ENCODE measurements around the gene BEAN1.
"Not testable (repeated sequence)": the region's sequence is repeated elsewhere in the genome, so short reads cannot be mapped to it uniquely, and the experiment has no call there.

BEAN1 gene

GRCh38 chr16:66508914-66509496 lies 81.9 kb downstream of the BEAN1 start:
- DNase-seq (no peak), ATAC-seq (no peak)

GRCh38 chr16:66509576-66509975 lies 82.5 kb downstream of the BEAN1 start:
- DNase-seq (no peak), ATAC-seq (no peak)

- DNase-seq: no peak
- no peak for ATAC-seq
These were observed 83.2 kb downstream of the BEAN1 start for GRCh38 chr16:66510298-66510697.

- DNase-seq (no peak), ATAC-seq (no peak)
These were observed 83.9 kb downstream of the BEAN1 start for GRCh38 chr16:66510711-66511601.

- DNase-seq (no peak), ATAC-seq (no peak)
These were observed 84.6 kb downstream of the BEAN1 start for GRCh38 chr16:66511602-66512271.

- ATAC-seq (no peak), DNase-seq (no peak)
These were observed 85.4 kb downstream of the BEAN1 start for GRCh38 chr16:66512272-66513110.

- DNase-seq (no peak), ATAC-seq (no peak)
These were observed 86.1 kb downstream of the BEAN1 start for GRCh38 chr16:66513111-66513723.

- not testable (repeated sequence) for DNase-seq, ATAC-seq
These were observed 87.3 kb downstream of the BEAN1 start for GRCh38 chr16:66514391-66514790.

GRCh38 chr16:66514980-66515595 lies 88.0 kb downstream of the BEAN1 start:
- not testable (repeated sequence) for DNase-seq, ATAC-seq

- DNase-seq: no peak
- peak; percentile 29 for ATAC-seq
These were observed 88.8 kb downstream of the BEAN1 start for GRCh38 chr16:66515596-66516508.

- ATAC-seq (no peak), DNase-seq (no peak)
These were observed 89.4 kb downstream of the BEAN1 start for GRCh38 chr16:66516509-66516807.

GRCh38 chr16:66516808-66517585 lies 89.9 kb downstream of the BEAN1 start:
- DNase-seq (peak; percentile 88), ATAC-seq (peak; percentile 88)

- ATAC-seq: no peak
- DNase-seq: no peak
These were observed 90.6 kb downstream of the BEAN1 start for GRCh38 chr16:66517586-66518263.

GRCh38 chr16:66519482-66520373 lies 92.6 kb downstream of the BEAN1 start:
- no peak for DNase-seq
- ATAC-seq: no peak

GRCh38 chr16:66520406-66521170 lies 93.5 kb downstream of the BEAN1 start:
- no peak for DNase-seq
- no peak for ATAC-seq

- DNase-seq (no peak), ATAC-seq (no peak)
These were observed 94.2 kb downstream of the BEAN1 start for GRCh38 chr16:66521252-66521713.

Measured in stimulated activated naive CD8-positive, alpha-beta T cell treated with anti-CD3 and anti-CD28 coated beads, Interleukin-15, Interleukin-2, amounts not matched to agents 100 U/mL and 50 U/mL, for 24 hours (primary cell).